ENCODE measurements around the gene COL23A1.

The COL23A1 gene

DNA sequence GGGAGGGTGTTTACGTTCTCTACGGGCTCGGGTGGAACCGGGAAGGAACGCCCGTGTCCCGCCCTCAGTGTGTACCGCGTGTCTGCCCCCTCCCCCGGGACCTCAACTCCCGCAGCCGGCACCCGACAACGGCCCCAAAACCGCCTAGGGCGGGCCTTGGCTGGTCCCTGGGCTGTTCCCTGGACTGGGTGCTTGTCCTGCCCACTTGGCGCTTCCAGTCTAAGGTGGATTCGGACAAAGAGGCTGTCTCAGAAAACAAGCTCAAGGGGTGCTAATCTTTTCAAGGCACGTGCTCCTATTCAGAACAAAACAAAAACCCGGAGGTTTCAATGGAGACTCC is 37.0 kb upstream of the COL23A1 start:
- Histone ChIP-seq H3K36me3 (ENCODE audit: control insufficient read depth, insufficient read depth, low read length) (no peaks in the 10 kb centered on the region), H3K4me1 (ENCODE audit: control insufficient read depth, low read depth, low read length) (peaks cover 2% of the 10 kb centered on the region), H3K79me2 (ENCODE audit: control insufficient read depth, insufficient read depth, low read length) (peaks cover 20% of the 10 kb centered on the region), H2BK120ac (ENCODE audit: low read depth, low read length) (no peak overlapping the region), H4K8ac (ENCODE audit: low read depth, low read length) (peak overlapping the region; percentile 98), H4K5ac (ENCODE audit: low read length) (peak overlapping the region; percentile 65), H3K27me3 (ENCODE audit: insufficient read depth, low read length, poor library complexity) (no peaks in the 10 kb centered on the region), H2BK15ac (replicated peaks; ENCODE audit: low read depth) (no peak overlapping the region), H2BK5ac (ENCODE audit: low read length) (no peak overlapping the region), H3K18ac (ENCODE audit: low read length) (peak overlapping the region; percentile 89), H3K56ac (ENCODE audit: low read length) (peak overlapping the region; percentile 75), H3K4ac (ENCODE audit: low read depth, low read length) (no peak overlapping the region), H3K23ac (ENCODE audit: low read length) (no peak overlapping the region), H3K79me1 (ENCODE audit: low read length) (peaks cover 3% of the 10 kb centered on the region), H3K4me2 (ENCODE audit: low read length) (peak overlapping the region; percentile 41), H3K9ac (ENCODE audit: low read length) (peak overlapping the region; percentile 57), H2AK5ac (ENCODE audit: low read length) (no peak overlapping the region), H3K4me3 (ENCODE audit: low read length) (peak overlapping the region; percentile 35), H3K27ac (ENCODE audit: low read depth, low read length) (no peak overlapping the region)
- peak; percentile 74 for DNase-seq
- no CpG with 5 or more reads among the region's 20 CpGs for WGBS (ENCODE audit: extremely low coverage, insufficient coverage, low lambda C conversion rate)

DNA sequence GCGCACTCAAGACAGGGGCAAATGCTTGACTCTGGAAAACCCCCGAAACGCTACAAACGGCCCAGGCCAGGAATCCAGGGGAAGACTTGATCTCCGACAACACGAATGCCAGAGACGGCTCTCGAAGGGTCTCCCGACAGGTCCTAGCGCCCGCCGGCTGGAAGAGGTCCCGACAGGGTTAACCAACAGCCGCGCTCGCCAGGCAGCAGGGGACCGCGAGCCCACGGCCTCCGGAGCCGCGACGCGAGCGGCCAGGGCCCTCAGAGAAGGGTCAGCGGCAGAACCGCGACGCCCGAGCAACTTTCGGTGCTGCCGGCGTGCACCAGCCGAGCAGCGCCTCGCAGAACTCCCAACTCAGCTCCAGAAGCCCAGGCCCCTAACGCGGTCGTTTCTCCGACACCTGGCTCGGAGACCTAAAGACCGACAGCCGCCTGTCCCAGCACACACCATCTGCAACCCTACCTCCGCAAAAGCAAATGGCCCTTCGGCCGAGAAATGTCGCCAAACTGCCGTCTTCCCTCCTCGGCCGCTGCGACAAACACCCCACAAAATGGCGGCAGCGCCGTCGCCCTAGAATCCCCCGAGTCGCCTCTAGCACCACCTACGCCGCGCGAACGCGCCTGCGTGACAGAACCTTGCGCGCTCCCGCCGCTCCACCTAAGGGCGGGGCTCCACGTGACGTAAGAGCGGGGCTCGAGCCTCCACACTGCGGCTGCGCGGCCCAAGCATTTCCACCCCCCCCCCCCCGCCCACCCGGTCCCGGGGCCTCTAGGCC is 36.5 kb upstream of the COL23A1 start, which contains the start of gene CLK4:
Gene CLK4, minus strand, starts transcription at position 567 of the 775 bp plus-strand sequence. CDS start 3,634 bp downstream, outside the sequence.
- H3K27ac ChIP-seq (ENCODE audit: low read depth, low read length) = peak within 1 kb of the TSS; percentile 45
- peaks cover 3% of the 10 kb centered on the region for H3K79me1 ChIP-seq (ENCODE audit: low read length)
- H2BK15ac ChIP-seq (replicated peaks; ENCODE audit: low read depth) = no peak within 1 kb of the TSS
- H2BK120ac ChIP-seq (ENCODE audit: low read depth, low read length) = no peak within 1 kb of the TSS
- H3K36me3 ChIP-seq (ENCODE audit: control insufficient read depth, insufficient read depth, low read length) = no peaks in the 10 kb centered on the region
- H2BK5ac ChIP-seq (ENCODE audit: low read length) = peak within 1 kb of the TSS; percentile 14
- H3K4ac ChIP-seq (ENCODE audit: low read depth, low read length) = peak within 1 kb of the TSS; percentile 88
- peaks cover 2% of the 10 kb centered on the region for H3K4me1 ChIP-seq (ENCODE audit: control insufficient read depth, low read depth, low read length)
- H3K4me2 ChIP-seq (ENCODE audit: low read length) = peak within 1 kb of the TSS; percentile 72
- peak within 1 kb of the TSS; percentile 89 for H3K18ac ChIP-seq (ENCODE audit: low read length)
- H3K27me3 ChIP-seq (ENCODE audit: insufficient read depth, low read length, poor library complexity) = no peaks in the 10 kb centered on the region
- peak within 1 kb of the TSS; percentile 83 for H3K9ac ChIP-seq (ENCODE audit: low read length)
- H3K4me3 ChIP-seq (ENCODE audit: low read length) = peak within 1 kb of the TSS; percentile 79
- H3K23ac ChIP-seq (ENCODE audit: low read length) = peak within 1 kb of the TSS; percentile 51
- DNase-seq = peak; percentile 96
- H2AK5ac ChIP-seq (ENCODE audit: low read length) = no peak within 1 kb of the TSS
- H4K8ac ChIP-seq (ENCODE audit: low read depth, low read length) = peak within 1 kb of the TSS; percentile 98
- peaks cover 20% of the 10 kb centered on the region for H3K79me2 ChIP-seq (ENCODE audit: control insufficient read depth, insufficient read depth, low read length)
- WGBS (ENCODE audit: extremely low coverage, insufficient coverage, low lambda C conversion rate) = no CpG with 5 or more reads among the region's 79 CpGs
- peak within 1 kb of the TSS; percentile 92 for H3K56ac ChIP-seq (ENCODE audit: low read length)
- H4K5ac ChIP-seq (ENCODE audit: low read length) = peak within 1 kb of the TSS; percentile 65

DNA sequence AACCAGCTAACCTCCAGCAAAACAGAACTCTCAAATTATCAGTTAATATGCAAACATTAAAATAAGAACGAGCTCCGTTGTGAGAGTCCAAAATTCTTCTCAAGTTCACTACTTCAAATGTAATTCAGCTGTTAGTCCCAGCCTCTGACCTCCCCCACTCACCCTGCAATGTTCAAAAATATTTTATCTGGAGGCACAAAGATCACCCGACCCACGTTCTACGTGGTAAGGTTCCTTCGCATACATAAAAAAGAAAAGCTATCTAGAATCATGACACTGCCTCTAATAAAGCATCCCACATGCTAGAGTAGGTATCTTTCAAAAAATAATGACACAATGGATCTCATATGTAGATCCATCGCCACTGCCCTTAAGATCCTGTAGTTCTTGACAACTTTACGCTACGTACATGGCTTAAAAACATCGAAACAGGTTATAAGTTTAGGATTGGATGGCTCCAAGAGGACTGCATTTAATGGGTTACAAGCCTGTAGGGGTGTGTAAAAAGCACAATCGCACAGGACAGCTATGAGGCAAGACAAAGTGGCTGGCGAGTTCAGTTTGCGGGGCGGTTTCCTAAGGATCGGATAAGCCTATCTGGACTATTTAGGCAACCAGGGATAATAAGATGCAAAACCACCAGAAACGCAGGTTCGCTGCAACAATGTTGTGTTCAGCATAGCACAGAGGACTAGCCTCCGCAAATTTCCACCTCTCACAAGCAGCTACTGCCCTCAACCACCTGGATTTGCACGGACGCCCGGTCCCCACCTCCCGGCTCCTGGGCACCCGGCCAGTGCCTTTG is 35.7 kb upstream of the COL23A1 start:
- Histone ChIP-seq H3K36me3 (ENCODE audit: control insufficient read depth, insufficient read depth, low read length) (no peaks in the 10 kb centered on the region), H3K27ac (ENCODE audit: low read depth, low read length) (peak overlapping the region; percentile 45), H3K4me3 (ENCODE audit: low read length) (peak overlapping the region; percentile 79), H2BK120ac (ENCODE audit: low read depth, low read length) (no peak overlapping the region), H3K27me3 (ENCODE audit: insufficient read depth, low read length, poor library complexity) (no peaks in the 10 kb centered on the region), H3K18ac (ENCODE audit: low read length) (peak overlapping the region; percentile 46), H3K56ac (ENCODE audit: low read length) (peak overlapping the region; percentile 92), H3K23ac (ENCODE audit: low read length) (no peak overlapping the region), H4K5ac (ENCODE audit: low read length) (no peak overlapping the region), H2AK5ac (ENCODE audit: low read length) (no peak overlapping the region), H3K79me2 (ENCODE audit: control insufficient read depth, insufficient read depth, low read length) (peaks cover 20% of the 10 kb centered on the region), H3K79me1 (ENCODE audit: low read length) (peaks cover 3% of the 10 kb centered on the region), H2BK15ac (replicated peaks; ENCODE audit: low read depth) (no peak overlapping the region), H2BK5ac (ENCODE audit: low read length) (no peak overlapping the region), H3K4me2 (ENCODE audit: low read length) (peak overlapping the region; percentile 72), H4K8ac (ENCODE audit: low read depth, low read length) (no peak overlapping the region), H3K4ac (ENCODE audit: low read depth, low read length) (peak overlapping the region; percentile 24), H3K9ac (ENCODE audit: low read length) (peak overlapping the region; percentile 83), H3K4me1 (ENCODE audit: control insufficient read depth, low read depth, low read length) (peaks cover 2% of the 10 kb centered on the region)
- WGBS (ENCODE audit: extremely low coverage, insufficient coverage, low lambda C conversion rate) = no CpG with 5 or more reads among the region's 23 CpGs
- DNase-seq = no peak

DNA sequence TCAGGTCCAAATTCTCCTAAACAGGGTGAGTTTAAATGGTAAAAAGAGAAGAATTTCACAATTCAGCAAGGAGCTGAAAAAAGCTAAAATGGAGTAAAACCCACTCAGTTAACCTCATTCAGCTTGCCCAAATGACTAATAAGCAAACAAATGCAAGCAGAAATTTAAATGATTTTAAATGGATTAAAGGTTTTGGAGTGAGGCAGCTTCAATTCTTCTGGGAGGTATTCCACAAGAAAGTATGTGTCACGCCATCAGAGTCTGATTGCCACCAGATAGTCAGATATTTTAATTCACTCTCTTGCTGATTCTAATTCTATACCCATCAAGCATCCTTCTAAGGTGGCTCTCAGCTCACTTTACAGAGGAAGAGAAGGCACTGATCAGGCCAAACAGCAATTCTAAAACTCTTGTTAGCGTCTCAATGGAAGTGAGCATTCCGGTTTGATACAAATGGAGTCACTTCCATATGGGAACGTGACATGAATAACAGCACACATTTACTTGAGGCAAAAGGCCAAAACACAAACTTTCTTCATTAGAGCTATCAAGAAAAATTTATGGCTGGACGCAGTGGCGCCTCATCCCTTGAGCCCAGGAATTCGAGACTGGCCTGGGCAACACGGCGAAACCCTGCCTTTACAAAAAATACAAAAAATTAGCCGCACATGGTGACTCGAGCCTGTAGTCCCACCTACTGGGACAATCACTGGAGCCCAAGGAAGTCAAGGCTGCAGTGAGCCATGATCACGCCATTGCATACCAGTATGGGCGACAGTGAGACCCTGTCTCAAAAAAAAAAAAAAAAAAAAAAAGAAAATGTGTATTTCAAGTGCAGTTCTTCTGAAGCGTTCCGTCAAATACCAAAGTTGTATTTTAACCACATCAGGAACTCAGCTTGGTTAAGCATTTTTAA is 34.7 kb upstream of the COL23A1 start:
- no peak overlapping the region for H3K18ac ChIP-seq (ENCODE audit: low read length)
- WGBS (ENCODE audit: extremely low coverage, insufficient coverage, low lambda C conversion rate) = no CpG with 5 or more reads among the region's 15 CpGs

DNA sequence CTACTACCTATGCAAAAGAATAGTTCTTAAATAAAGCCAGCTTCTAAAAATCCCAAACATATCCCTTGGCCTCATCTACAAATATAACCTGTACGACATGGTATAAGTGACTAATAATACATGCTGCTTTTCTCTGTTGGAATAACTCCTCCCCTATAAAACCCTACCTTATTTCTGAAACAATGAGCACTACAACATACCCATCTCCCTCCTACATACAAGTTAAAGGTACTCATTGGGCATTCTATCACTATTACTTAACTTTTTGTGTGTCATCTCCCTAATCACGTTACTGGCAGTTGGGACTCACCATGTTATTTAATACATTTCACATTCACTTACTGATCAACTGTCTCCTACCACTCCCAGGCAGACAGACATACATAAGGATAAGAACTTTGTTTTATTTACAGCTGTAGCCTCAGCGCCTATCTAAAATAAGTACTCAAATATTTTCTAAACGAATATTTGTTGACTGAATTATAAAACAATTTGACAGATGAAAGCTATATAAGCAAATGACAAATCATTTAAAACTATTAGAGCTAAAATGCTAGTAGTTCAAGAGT is 32.6 kb upstream of the COL23A1 start:
- Histone ChIP-seq H3K79me2 (ENCODE audit: control insufficient read depth, insufficient read depth, low read length) (peaks cover 20% of the 10 kb centered on the region), H3K23ac (ENCODE audit: low read length) (no peak overlapping the region), H3K79me1 (ENCODE audit: low read length) (peaks cover 4% of the 10 kb centered on the region), H3K4ac (ENCODE audit: low read depth, low read length) (no peak overlapping the region), H3K4me1 (ENCODE audit: control insufficient read depth, low read depth, low read length) (peaks cover 4% of the 10 kb centered on the region), H2AK5ac (ENCODE audit: low read length) (no peak overlapping the region), H2BK120ac (ENCODE audit: low read depth, low read length) (no peak overlapping the region), H3K18ac (ENCODE audit: low read length) (no peak overlapping the region), H2BK15ac (replicated peaks; ENCODE audit: low read depth) (no peak overlapping the region), H4K8ac (ENCODE audit: low read depth, low read length) (no peak overlapping the region), H3K36me3 (ENCODE audit: control insufficient read depth, insufficient read depth, low read length) (peaks cover 2% of the 10 kb centered on the region), H3K9ac (ENCODE audit: low read length) (no peak overlapping the region), H3K27ac (ENCODE audit: low read depth, low read length) (no peak overlapping the region), H4K5ac (ENCODE audit: low read length) (no peak overlapping the region), H3K56ac (ENCODE audit: low read length) (no peak overlapping the region), H2BK5ac (ENCODE audit: low read length) (no peak overlapping the region), H3K4me2 (ENCODE audit: low read length) (no peak overlapping the region), H3K27me3 (ENCODE audit: insufficient read depth, low read length, poor library complexity) (no peaks in the 10 kb centered on the region), H3K4me3 (ENCODE audit: low read length) (no peak overlapping the region)
- no peak for DNase-seq
- no CpG with 5 or more reads among the region's 4 CpGs for WGBS (ENCODE audit: extremely low coverage, insufficient coverage, low lambda C conversion rate)

More for the DNA sequence above, 34.7 kb upstream of the COL23A1 start:
- Histone ChIP-seq H4K5ac (ENCODE audit: low read length) (no peak overlapping the region), H3K4me1 (ENCODE audit: control insufficient read depth, low read depth, low read length) (peaks cover 2% of the 10 kb centered on the region), H3K4me3 (ENCODE audit: low read length) (no peak overlapping the region), H3K27me3 (ENCODE audit: insufficient read depth, low read length, poor library complexity) (no peaks in the 10 kb centered on the region), H3K4ac (ENCODE audit: low read depth, low read length) (no peak overlapping the region), H3K23ac (ENCODE audit: low read length) (no peak overlapping the region), H3K79me2 (ENCODE audit: control insufficient read depth, insufficient read depth, low read length) (peaks cover 20% of the 10 kb centered on the region), H3K56ac (ENCODE audit: low read length) (peak overlapping the region; percentile 63), H4K8ac (ENCODE audit: low read depth, low read length) (no peak overlapping the region), H3K9ac (ENCODE audit: low read length) (peak overlapping the region; percentile 83), H2BK5ac (ENCODE audit: low read length) (no peak overlapping the region), H2AK5ac (ENCODE audit: low read length) (no peak overlapping the region), H3K4me2 (ENCODE audit: low read length) (peak overlapping the region; percentile 30), H2BK15ac (replicated peaks; ENCODE audit: low read depth) (no peak overlapping the region), H2BK120ac (ENCODE audit: low read depth, low read length) (no peak overlapping the region), H3K27ac (ENCODE audit: low read depth, low read length) (no peak overlapping the region), H3K36me3 (ENCODE audit: control insufficient read depth, insufficient read depth, low read length) (no peaks in the 10 kb centered on the region), H3K79me1 (ENCODE audit: low read length) (peaks cover 3% of the 10 kb centered on the region)
- DNase-seq = peak; percentile 28

Measured in mesendoderm (in vitro differentiated cells).